Endothelial cell (in vitro differentiated cells): ENCODE data around the gene TMEM135. TPM values are rescaled to one million over a fixed set of nuclear protein-coding genes. Genes with fewer than 3 reads are reported as not detected.
A peak's percentile ranks its signal among the peaks of the same experiment; 100 is the strongest.

ENCODE experiments used
- DNase-seq: peaks from one replicate; pipeline ENCODE4 v3.0.0; 2021; ENCODE audit warnings: low spot score
- H3K27ac Mint-ChIP-seq: one replicate; pipeline ENCODE4 v1.8.0; 2021; ENCODE audit warnings: mixed read lengths, inconsistent platforms; ENCODE audit not compliant: unreplicated experiment
- H3K27me3 Mint-ChIP-seq: one replicate; pipeline ENCODE4 v1.8.0; 2021; ENCODE audit warnings: mild to moderate bottlenecking, moderate library complexity, mixed read lengths, inconsistent platforms; ENCODE audit not compliant: unreplicated experiment
- H3K36me3 Mint-ChIP-seq: one replicate; pipeline ENCODE4 v1.8.0; 2021; ENCODE audit warnings: mild to moderate bottlenecking, low read depth, mixed read lengths, inconsistent platforms; ENCODE audit not compliant: unreplicated experiment
- H3K4me1 Mint-ChIP-seq: one replicate; pipeline ENCODE4 v1.8.0; 2021; ENCODE audit warnings: mild to moderate bottlenecking, mixed read lengths, inconsistent platforms; ENCODE audit not compliant: unreplicated experiment
- H3K4me3 Mint-ChIP-seq: one replicate; pipeline ENCODE4 v1.8.0; 2021; ENCODE audit warnings: mild to moderate bottlenecking, mixed read lengths, inconsistent platforms; ENCODE audit not compliant: unreplicated experiment
- H3K9me3 Mint-ChIP-seq: one replicate; pipeline ENCODE4 v1.8.0; 2021; ENCODE audit warnings: mixed read lengths, inconsistent platforms; ENCODE audit not compliant: unreplicated experiment
- total RNA-seq: library from RNA; stranded (reverse); fragmentation: NEBNext Ultra II Directional; extraction: Animal tissue kit (Norgen Biotek cat#: 25700); gene quantifications from one replicate; pipeline ENCODE4 v1.2.1, GENCODE V29; 2021; ENCODE audit not compliant: unreplicated experiment
- TF ChIP-seq, protein P1 (sequence below): fragments of 200-600 bp; sonication (generic); IDR thresholded peaks from one replicate; pipeline ENCODE4 v1.5.0; 2021; ENCODE audit warnings: antibody characterized with exemption; ENCODE audit not compliant: unreplicated experiment

Gene TMEM135
- total RNA-seq, 1 donor from 2014 or later: 49.7 TPM

GRCh38 chr11:87198266-87198881 is 160.6 kb downstream of the TMEM135 start:
- Mint-ChIP-seq H3K27me3 (no peaks in the 10 kb centered on the region), H3K9me3 (no peaks in the 10 kb centered on the region), H3K4me1 (peaks cover 7% of the 10 kb centered on the region), H3K36me3 (no peaks in the 10 kb centered on the region), H3K4me3 (no peak overlapping the region), H3K27ac (peak overlapping the region; percentile 2)
- no peak for DNase-seq
- TF ChIP-seq, protein P1, sequence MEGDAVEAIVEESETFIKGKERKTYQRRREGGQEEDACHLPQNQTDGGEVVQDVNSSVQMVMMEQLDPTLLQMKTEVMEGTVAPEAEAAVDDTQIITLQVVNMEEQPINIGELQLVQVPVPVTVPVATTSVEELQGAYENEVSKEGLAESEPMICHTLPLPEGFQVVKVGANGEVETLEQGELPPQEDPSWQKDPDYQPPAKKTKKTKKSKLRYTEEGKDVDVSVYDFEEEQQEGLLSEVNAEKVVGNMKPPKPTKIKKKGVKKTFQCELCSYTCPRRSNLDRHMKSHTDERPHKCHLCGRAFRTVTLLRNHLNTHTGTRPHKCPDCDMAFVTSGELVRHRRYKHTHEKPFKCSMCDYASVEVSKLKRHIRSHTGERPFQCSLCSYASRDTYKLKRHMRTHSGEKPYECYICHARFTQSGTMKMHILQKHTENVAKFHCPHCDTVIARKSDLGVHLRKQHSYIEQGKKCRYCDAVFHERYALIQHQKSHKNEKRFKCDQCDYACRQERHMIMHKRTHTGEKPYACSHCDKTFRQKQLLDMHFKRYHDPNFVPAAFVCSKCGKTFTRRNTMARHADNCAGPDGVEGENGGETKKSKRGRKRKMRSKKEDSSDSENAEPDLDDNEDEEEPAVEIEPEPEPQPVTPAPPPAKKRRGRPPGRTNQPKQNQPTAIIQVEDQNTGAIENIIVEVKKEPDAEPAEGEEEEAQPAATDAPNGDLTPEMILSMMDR: no peak

GRCh38 chr11:87201376-87201775 is 163.6 kb downstream of the TMEM135 start:
- peaks cover 2% of the 10 kb centered on the region for H3K27me3 Mint-ChIP-seq
- DNase-seq: no peak
- H3K36me3 Mint-ChIP-seq: no peaks in the 10 kb centered on the region
- no peaks in the 10 kb centered on the region for H3K9me3 Mint-ChIP-seq
- no peak overlapping the region for H3K27ac Mint-ChIP-seq
- TF ChIP-seq, protein P1: no peak
- H3K4me3 Mint-ChIP-seq: no peak overlapping the region
- H3K4me1 Mint-ChIP-seq: peaks cover 12% of the 10 kb centered on the region

GRCh38 chr11:87203907-87204602 is 166.3 kb downstream of the TMEM135 start:
- TF ChIP-seq, protein P1: no peak
- H3K27ac Mint-ChIP-seq: no peak overlapping the region
- no peak for DNase-seq
- H3K9me3 Mint-ChIP-seq: no peaks in the 10 kb centered on the region
- peaks cover 3% of the 10 kb centered on the region for H3K27me3 Mint-ChIP-seq
- no peaks in the 10 kb centered on the region for H3K36me3 Mint-ChIP-seq
- peaks cover 6% of the 10 kb centered on the region for H3K4me1 Mint-ChIP-seq
- H3K4me3 Mint-ChIP-seq: no peak overlapping the region

DNA sequence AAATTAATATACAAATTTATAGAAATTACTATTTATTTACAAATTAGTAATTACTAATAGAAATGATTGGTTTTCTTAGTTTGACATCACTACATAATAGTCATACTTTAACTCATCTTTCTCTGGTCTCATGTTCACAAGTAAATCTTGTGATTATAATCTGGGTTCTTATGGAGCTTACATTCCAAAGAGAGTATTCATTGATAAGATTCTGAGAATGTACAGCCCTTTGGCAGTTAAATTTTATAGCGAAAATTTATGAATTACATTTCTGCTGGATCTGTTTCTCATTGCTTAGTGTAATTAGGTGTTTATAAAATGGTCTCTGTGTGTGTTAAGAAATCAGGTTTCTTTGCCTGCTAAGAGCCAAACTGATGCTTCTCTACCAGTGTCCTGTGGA is 175.2 kb downstream of the TMEM135 start:
- Mint-ChIP-seq H3K4me3 (no peak overlapping the region), H3K4me1 (peaks cover 6% of the 10 kb centered on the region), H3K27ac (no peak overlapping the region), H3K9me3 (no peaks in the 10 kb centered on the region), H3K36me3 (no peaks in the 10 kb centered on the region), H3K27me3 (no peaks in the 10 kb centered on the region)
- no peak for DNase-seq
- TF ChIP-seq, protein P1: no peak

DNA sequence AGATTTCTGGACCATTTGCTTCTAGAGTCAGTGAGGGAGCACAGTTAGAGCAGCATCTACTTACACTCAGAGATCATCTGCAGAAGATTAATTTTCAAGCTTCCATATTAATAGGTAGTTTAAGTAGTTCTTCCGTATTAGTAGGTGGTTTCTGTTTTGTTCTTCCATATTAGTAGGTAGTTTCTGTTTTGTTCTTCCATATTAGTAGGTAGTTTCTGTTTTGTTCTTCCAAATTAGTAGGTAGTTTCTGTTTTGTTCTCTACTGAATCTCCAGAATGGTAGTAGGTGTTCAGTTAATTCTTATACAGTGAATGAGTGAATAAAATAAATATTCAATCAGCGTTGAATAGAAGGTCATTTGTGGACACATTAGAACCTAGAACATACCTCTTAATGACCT is 175.7 kb downstream of the TMEM135 start:
- Mint-ChIP-seq H3K27me3 (no peaks in the 10 kb centered on the region), H3K4me3 (no peak overlapping the region), H3K27ac (no peak overlapping the region), H3K4me1 (peaks cover 6% of the 10 kb centered on the region), H3K9me3 (no peaks in the 10 kb centered on the region), H3K36me3 (no peaks in the 10 kb centered on the region)
- TF ChIP-seq, protein P1: no peak
- DNase-seq: no peak
